Breast epithelium (tissue), 3 donors: Measurements from ENCODE around the gene AP2S1.
A peak's percentile ranks its signal among the peaks of the same experiment; 100 is the strongest.

Source experiments
- CTCF ChIP-seq, 3 donors: fragments of 450-650 bp; IDR thresholded peaks; one replicate each; pipeline ENCODE4 v1.5.1; 2016 to 2017; ENCODE audit warnings: antibody characterized with exemption in 3 of 3, mild to moderate bottlenecking in 3 of 3, moderate library complexity in 3 of 3
- POLR2A ChIP-seq: fragments of 450-650 bp; IDR thresholded peaks from one replicate; pipeline ENCODE4 v1.6.1; 2016; ENCODE audit warnings: antibody characterized with exemption, mild to moderate bottlenecking, moderate library complexity

GRCh38 chr19:46856062-46857022, 5.7 kb upstream of the AP2S1 start:
- peak in 2 of 3 donors; percentile 62 to 68 for TF ChIP-seq CTCF (IDR thresholded peaks at IDR 0.05)
- no peak for TF ChIP-seq POLR2A
